ENCODE data around the gene MLLT10.

Gene MLLT10

GRCh38 chr10:21533467-21534279 lies at the start of gene MLLT10:
Gene MLLT10 (plus strand): TSS chr10:21534232. CDS start chr10:21534645, 413 bp downstream.
- Histone ChIP-seq H3K27ac (ENCODE audit: low read length) (peak within 1 kb of the TSS; percentile 91), H3K9ac (ENCODE audit: low read depth, low read length) (peak within 1 kb of the TSS; percentile 93), H3K27me3 (ENCODE audit: insufficient read depth, low read length) (no peaks in the 10 kb centered on the region), H3K4me3 (ENCODE audit: low read length) (peak within 1 kb of the TSS; percentile 93), H3K36me3 (ENCODE audit: insufficient read depth, low read depth, low read length) (peaks cover 25% of the 10 kb centered on the region), H3K4me1 (ENCODE audit: insufficient read depth, low read length) (peaks cover 39% of the 10 kb centered on the region), H3K9me3 (ENCODE audit: insufficient read depth, low read depth, low read length) (no peaks in the 10 kb centered on the region)

GRCh38 chr10:21487416-21488180 lies 46.4 kb upstream of the MLLT10 start:
- Histone ChIP-seq H3K4me1 (ENCODE audit: insufficient read depth, low read length) (no peaks in the 10 kb centered on the region), H3K27me3 (ENCODE audit: insufficient read depth, low read length) (no peaks in the 10 kb centered on the region), H3K9me3 (ENCODE audit: insufficient read depth, low read depth, low read length) (no peaks in the 10 kb centered on the region), H3K9ac (ENCODE audit: low read depth, low read length) (no peak overlapping the region), H3K4me3 (ENCODE audit: low read length) (no peak overlapping the region), H3K36me3 (ENCODE audit: insufficient read depth, low read depth, low read length) (no peaks in the 10 kb centered on the region), H3K27ac (ENCODE audit: low read length) (no peak overlapping the region)

- no peak overlapping the region for H3K27ac ChIP-seq (ENCODE audit: low read length)
- no peaks in the 10 kb centered on the region for H3K27me3 ChIP-seq (ENCODE audit: insufficient read depth, low read length)
- no peaks in the 10 kb centered on the region for H3K4me1 ChIP-seq (ENCODE audit: insufficient read depth, low read length)
Measured at GRCh38 chr10:21488246-21488956, 45.6 kb upstream of the MLLT10 start.

GRCh38 chr10:21488957-21489446 lies 45.0 kb upstream of the MLLT10 start:
- Histone ChIP-seq H3K9me3 (ENCODE audit: insufficient read depth, low read depth, low read length) (no peaks in the 10 kb centered on the region), H3K27me3 (ENCODE audit: insufficient read depth, low read length) (peaks cover 5% of the 10 kb centered on the region; the same call in 1 of the 2 replicates), H3K4me3 (ENCODE audit: low read length) (no peak overlapping the region), H3K4me1 (ENCODE audit: insufficient read depth, low read length) (no peaks in the 10 kb centered on the region; the same call in 1 of the 2 replicates), H3K27ac (ENCODE audit: low read length) (no peak overlapping the region), H3K36me3 (ENCODE audit: insufficient read depth, low read depth, low read length) (no peaks in the 10 kb centered on the region), H3K9ac (ENCODE audit: low read depth, low read length) (no peak overlapping the region)

More at GRCh38 chr10:21488246-21488956, 45.6 kb upstream of the MLLT10 start:
- Histone ChIP-seq H3K9me3 (ENCODE audit: insufficient read depth, low read depth, low read length) (no peaks in the 10 kb centered on the region), H3K36me3 (ENCODE audit: insufficient read depth, low read depth, low read length) (no peaks in the 10 kb centered on the region), H3K4me3 (ENCODE audit: low read length) (no peak overlapping the region), H3K9ac (ENCODE audit: low read depth, low read length) (no peak overlapping the region)

GRCh38 chr10:21490028-21490710 lies 43.9 kb upstream of the MLLT10 start:
- H3K4me3 ChIP-seq (ENCODE audit: low read length): no peak overlapping the region
- no peak overlapping the region for H3K9ac ChIP-seq (ENCODE audit: low read depth, low read length)
- H3K27me3 ChIP-seq (ENCODE audit: insufficient read depth, low read length): peaks cover 14% of the 10 kb centered on the region; the same call in 1 of the 2 replicates
- no peaks in the 10 kb centered on the region; the same call in 1 of the 2 replicates for H3K4me1 ChIP-seq (ENCODE audit: insufficient read depth, low read length)
- H3K27ac ChIP-seq (ENCODE audit: low read length): no peak overlapping the region
- no peaks in the 10 kb centered on the region for H3K9me3 ChIP-seq (ENCODE audit: insufficient read depth, low read depth, low read length)
- H3K36me3 ChIP-seq (ENCODE audit: insufficient read depth, low read depth, low read length): no peaks in the 10 kb centered on the region

GRCh38 chr10:21490711-21491105 lies 43.3 kb upstream of the MLLT10 start:
- Histone ChIP-seq H3K9me3 (ENCODE audit: insufficient read depth, low read depth, low read length) (no peaks in the 10 kb centered on the region), H3K4me1 (ENCODE audit: insufficient read depth, low read length) (no peaks in the 10 kb centered on the region; the same call in 1 of the 2 replicates), H3K4me3 (ENCODE audit: low read length) (no peak overlapping the region), H3K9ac (ENCODE audit: low read depth, low read length) (no peak overlapping the region), H3K27me3 (ENCODE audit: insufficient read depth, low read length) (peaks cover 17% of the 10 kb centered on the region; the same call in 1 of the 2 replicates), H3K27ac (ENCODE audit: low read length) (no peak overlapping the region), H3K36me3 (ENCODE audit: insufficient read depth, low read depth, low read length) (no peaks in the 10 kb centered on the region)

- Histone ChIP-seq H3K27ac (ENCODE audit: low read length) (no peak overlapping the region), H3K9ac (ENCODE audit: low read depth, low read length) (no peak overlapping the region), H3K27me3 (ENCODE audit: insufficient read depth, low read length) (peaks cover 19% of the 10 kb centered on the region; the same call in 1 of the 2 replicates), H3K9me3 (ENCODE audit: insufficient read depth, low read depth, low read length) (no peaks in the 10 kb centered on the region), H3K36me3 (ENCODE audit: insufficient read depth, low read depth, low read length) (no peaks in the 10 kb centered on the region), H3K4me1 (ENCODE audit: insufficient read depth, low read length) (no peaks in the 10 kb centered on the region; the same call in 1 of the 2 replicates), H3K4me3 (ENCODE audit: low read length) (no peak overlapping the region)
Measured at GRCh38 chr10:21492421-21492820, 41.6 kb upstream of the MLLT10 start.

- peaks cover 12% of the 10 kb centered on the region for H3K4me1 ChIP-seq (ENCODE audit: insufficient read depth, low read length)
- no peaks in the 10 kb centered on the region for H3K36me3 ChIP-seq (ENCODE audit: insufficient read depth, low read depth, low read length)
- H3K4me3 ChIP-seq (ENCODE audit: low read length): peak overlapping the region; percentile 91; the same call in 1 of the 2 replicates
- H3K9ac ChIP-seq (ENCODE audit: low read depth, low read length): peak overlapping the region; percentile 86; the same call in 1 of the 2 replicates
- no peak overlapping the region for H3K27ac ChIP-seq (ENCODE audit: low read length)
- no peaks in the 10 kb centered on the region for H3K9me3 ChIP-seq (ENCODE audit: insufficient read depth, low read depth, low read length)
- peaks cover 33% of the 10 kb centered on the region for H3K27me3 ChIP-seq (ENCODE audit: insufficient read depth, low read length)
Measured at GRCh38 chr10:21493784-21494183, 40.2 kb upstream of the MLLT10 start.

GRCh38 chr10:21494191-21495001 lies 39.6 kb upstream of the MLLT10 start:
- Histone ChIP-seq H3K27ac (ENCODE audit: low read length) (no peak overlapping the region), H3K36me3 (ENCODE audit: insufficient read depth, low read depth, low read length) (no peaks in the 10 kb centered on the region), H3K27me3 (ENCODE audit: insufficient read depth, low read length) (peaks cover 39% of the 10 kb centered on the region), H3K9ac (ENCODE audit: low read depth, low read length) (peak overlapping the region; percentile 86; the same call in 1 of the 2 replicates), H3K9me3 (ENCODE audit: insufficient read depth, low read depth, low read length) (no peaks in the 10 kb centered on the region), H3K4me3 (ENCODE audit: low read length) (peak overlapping the region; percentile 91), H3K4me1 (ENCODE audit: insufficient read depth, low read length) (peaks cover 18% of the 10 kb centered on the region)

GRCh38 chr10:21495002-21495751 lies 38.9 kb upstream of the MLLT10 start:
- H3K36me3 ChIP-seq (ENCODE audit: insufficient read depth, low read depth, low read length): no peaks in the 10 kb centered on the region
- H3K27ac ChIP-seq (ENCODE audit: low read length): no peak overlapping the region
- peak overlapping the region; percentile 86; the same call in 1 of the 2 replicates for H3K9ac ChIP-seq (ENCODE audit: low read depth, low read length)
- H3K4me3 ChIP-seq (ENCODE audit: low read length): peak overlapping the region; percentile 91
- peaks cover 47% of the 10 kb centered on the region for H3K27me3 ChIP-seq (ENCODE audit: insufficient read depth, low read length)
- peaks cover 21% of the 10 kb centered on the region for H3K4me1 ChIP-seq (ENCODE audit: insufficient read depth, low read length)
- no peaks in the 10 kb centered on the region for H3K9me3 ChIP-seq (ENCODE audit: insufficient read depth, low read depth, low read length)

All from iPS-20b (cell line).